Epithelial cell of proximal tubule (primary cell): Measurements from ENCODE around the gene SS18L1. TPM values are rescaled to one million over a fixed set of nuclear protein-coding genes. Genes with fewer than 3 reads are reported as not detected.

ENCODE experiments used
- DNase-seq: peaks from one replicate; pipeline ENCODE4 v3.0.0-alpha.2; 2011; ENCODE audit warnings: low read depth
- H3K4me3 ChIP-seq: 2 replicates; pipeline ENCODE4 v1.5.1; 2011; ENCODE audit warnings: low read depth, mild to moderate bottlenecking, low read length
- CTCF ChIP-seq: conservative IDR thresholded peaks from 2 replicates; pipeline ENCODE4 v1.5.1; 2012; ENCODE audit warnings: low read depth, mild to moderate bottlenecking, low read length
- total RNA-seq: library from RNA; depleted of rRNA; stranded (reverse); fragments of >200 nt; gene quantifications from 2 replicates; pipeline ENCODE4 v1.2.3, GENCODE V29; 2015

SS18L1 gene
- total RNA-seq, 1 donor from 2014 or later = 11.4 TPM

- TF ChIP-seq CTCF = no peak
- DNase-seq = no peak
Observed at GRCh38 chr20:62191781-62192559, 48.4 kb downstream of the SS18L1 start.

DNA sequence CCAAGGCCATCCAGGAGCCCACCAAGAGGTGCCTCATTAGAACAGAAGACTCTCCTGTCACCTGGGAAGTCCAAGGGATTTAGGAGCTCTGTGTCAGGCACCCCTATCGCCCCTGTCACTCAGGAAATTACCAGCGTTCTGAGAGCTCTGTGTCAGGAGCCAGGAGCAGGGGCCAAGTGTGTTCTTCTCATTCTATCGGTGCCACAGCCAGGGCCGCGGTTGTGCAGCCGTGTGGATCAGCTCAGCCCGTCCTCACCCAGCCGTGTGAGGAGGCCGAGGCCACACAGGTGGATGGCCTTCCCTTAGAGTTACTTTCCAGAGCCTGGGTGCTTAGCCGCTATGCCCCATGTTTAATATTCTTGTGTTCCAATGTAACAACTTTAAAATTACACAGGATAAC lies 49.1 kb downstream of the SS18L1 start:
- DNase-seq = no peak
- no peak overlapping the region for H3K4me3 ChIP-seq
- TF ChIP-seq CTCF = no peak

More at GRCh38 chr20:62191781-62192559, 48.4 kb downstream of the SS18L1 start:
- H3K4me3 ChIP-seq = no peak overlapping the region

- H3K4me3 ChIP-seq = no peak overlapping the region
- TF ChIP-seq CTCF = no peak
- no peak for DNase-seq
Observed at GRCh38 chr20:62193079-62194025, 49.8 kb downstream of the SS18L1 start.

GRCh38 chr20:62195075-62195405 lies 51.5 kb downstream of the SS18L1 start:
- DNase-seq = no peak
- no peak overlapping the region for H3K4me3 ChIP-seq
- TF ChIP-seq CTCF = no peak

- no peak for DNase-seq
- H3K4me3 ChIP-seq = no peak overlapping the region
- no peak for TF ChIP-seq CTCF
Observed at GRCh38 chr20:62195736-62196135, 52.2 kb downstream of the SS18L1 start.

DNA sequence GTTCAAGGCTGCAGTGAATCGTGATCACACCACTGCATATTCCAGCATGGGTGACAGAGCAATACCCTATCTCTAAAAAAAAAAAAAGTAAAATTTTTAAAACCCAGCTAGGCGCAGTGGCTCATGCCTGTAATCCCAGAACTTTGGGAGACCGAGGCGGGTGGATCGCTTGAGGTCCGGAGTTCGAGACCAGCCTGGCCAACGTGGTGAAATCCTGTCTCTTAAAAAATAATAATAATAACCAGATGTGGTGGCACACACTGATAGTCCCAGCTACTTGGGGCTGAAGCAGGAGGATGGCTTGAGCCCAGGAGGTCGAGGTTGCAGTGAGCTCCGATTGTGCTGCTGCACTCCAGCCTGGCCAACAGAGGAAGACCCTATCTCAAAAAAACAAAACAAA lies 52.7 kb downstream of the SS18L1 start:
- no peak overlapping the region for H3K4me3 ChIP-seq
- no peak for TF ChIP-seq CTCF
- no peak for DNase-seq
